Prostate gland (tissue), 2 donors: ENCODE results near the gene CKAP2L.

Experiments
- POLR2A ChIP-seq: fragments of 450-650 bp; IDR thresholded peaks from one replicate; pipeline ENCODE4 v1.6.1; 2016; ENCODE audit warnings: antibody characterized with exemption, mild to moderate bottlenecking
- POLR2AphosphoS5 ChIP-seq: sonication (generic); formaldehyde crosslinking; IDR thresholded peaks from one replicate; pipeline ENCODE4 v1.6.1; 2017; ENCODE audit warnings: antibody characterized with exemption
- TF ChIP-seq, protein P1 (sequence below), 4 experiments: fragments of 200-600 bp in 2 of 4; fragments of 450-650 bp in 2 of 4; sonication (generic) in 2 of 4; IDR thresholded peaks; 1 replicate in 3 of 4; 2 replicates in 1 of 4; pipeline ENCODE4 v1.5.1; 2016 to 2019; ENCODE audit warnings: antibody characterized with exemption in 4 of 4, mild to moderate bottlenecking in 2 of 4, moderate library complexity in 2 of 4

DNA sequence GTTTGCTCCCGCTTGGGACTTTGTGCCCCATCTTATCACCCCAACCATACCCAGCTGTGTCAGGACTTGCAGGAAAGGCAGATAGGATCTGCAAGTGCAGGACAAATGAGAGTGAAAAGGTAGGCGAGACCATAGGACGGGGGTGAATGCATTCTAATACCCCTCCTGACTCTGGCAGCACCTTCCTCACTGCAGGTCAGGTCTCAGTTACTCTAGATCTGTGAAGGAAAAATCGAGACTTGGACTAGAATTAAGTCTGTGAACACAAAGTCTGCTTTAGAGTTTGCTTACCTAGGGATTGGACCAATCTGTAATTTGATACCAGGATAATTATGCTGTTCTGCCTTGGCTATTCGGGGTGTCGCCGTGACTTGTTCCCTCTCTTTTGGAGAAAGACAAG lies 23.9 kb downstream of the CKAP2L start:
- TF ChIP-seq, protein P1, sequence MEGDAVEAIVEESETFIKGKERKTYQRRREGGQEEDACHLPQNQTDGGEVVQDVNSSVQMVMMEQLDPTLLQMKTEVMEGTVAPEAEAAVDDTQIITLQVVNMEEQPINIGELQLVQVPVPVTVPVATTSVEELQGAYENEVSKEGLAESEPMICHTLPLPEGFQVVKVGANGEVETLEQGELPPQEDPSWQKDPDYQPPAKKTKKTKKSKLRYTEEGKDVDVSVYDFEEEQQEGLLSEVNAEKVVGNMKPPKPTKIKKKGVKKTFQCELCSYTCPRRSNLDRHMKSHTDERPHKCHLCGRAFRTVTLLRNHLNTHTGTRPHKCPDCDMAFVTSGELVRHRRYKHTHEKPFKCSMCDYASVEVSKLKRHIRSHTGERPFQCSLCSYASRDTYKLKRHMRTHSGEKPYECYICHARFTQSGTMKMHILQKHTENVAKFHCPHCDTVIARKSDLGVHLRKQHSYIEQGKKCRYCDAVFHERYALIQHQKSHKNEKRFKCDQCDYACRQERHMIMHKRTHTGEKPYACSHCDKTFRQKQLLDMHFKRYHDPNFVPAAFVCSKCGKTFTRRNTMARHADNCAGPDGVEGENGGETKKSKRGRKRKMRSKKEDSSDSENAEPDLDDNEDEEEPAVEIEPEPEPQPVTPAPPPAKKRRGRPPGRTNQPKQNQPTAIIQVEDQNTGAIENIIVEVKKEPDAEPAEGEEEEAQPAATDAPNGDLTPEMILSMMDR (IDR thresholded peaks at IDR 0.05): no peak
- no peak for TF ChIP-seq POLR2A
- TF ChIP-seq POLR2AphosphoS5: no peak
